MCF 10A (cell line): ENCODE data around the gene DIP2A. TPM values are rescaled to one million over a fixed set of nuclear protein-coding genes. Genes with fewer than 3 reads are reported as not detected.

Experiments
- BruUV-seq: library from RNA; stranded (reverse); fragments of 400-500 nt; replicated peaks from 2 replicates; lab custom pipeline; 2021; lab: Mats Ljungman, UMichigan
- CTCF ChIA-PET: fragments of 300-600 bp; sonication (Branson Sonifier 250); formaldehyde crosslinking; extraction: SDS; loops from one replicate; lab custom pipeline; 2021; ENCODE audit warnings: antibody characterized with exemption, inconsistent platforms; lab: Yijun Ruan, JAX
- POLR2A ChIA-PET: fragments of 300-600, 350-650 bp; sonication (Branson Sonifier 250); formaldehyde crosslinking; extraction: SDS; loops from one replicate; lab custom pipeline; 2020; ENCODE audit warnings: antibody characterized with exemption, inconsistent platforms; lab: Yijun Ruan, JAX
- DNase-seq: peaks from one replicate; pipeline ENCODE4 v3.0.0-alpha.2; 2018; ENCODE audit not compliant: unreplicated experiment
- H3K27ac Mint-ChIP-seq: one replicate; pipeline ENCODE4 v1.8.0; 2022; ENCODE audit warnings: mild to moderate bottlenecking, low read depth, mixed read lengths; ENCODE audit not compliant: unreplicated experiment
- H3K27me3 Mint-ChIP-seq: one replicate; pipeline ENCODE4 v1.8.0; 2022; ENCODE audit warnings: mixed read lengths; ENCODE audit not compliant: insufficient read depth, unreplicated experiment
- H3K36me3 Mint-ChIP-seq: one replicate; pipeline ENCODE4 v1.8.0; 2022; ENCODE audit warnings: mild to moderate bottlenecking, moderate library complexity, mixed read lengths; ENCODE audit not compliant: insufficient read depth, unreplicated experiment
- H3K4me1 Mint-ChIP-seq: one replicate; pipeline ENCODE4 v1.8.0; 2022; ENCODE audit warnings: mixed read lengths; ENCODE audit not compliant: insufficient read depth, unreplicated experiment
- H3K4me3 Mint-ChIP-seq: one replicate; pipeline ENCODE4 v1.8.0; 2022; ENCODE audit warnings: mild to moderate bottlenecking, moderate library complexity, mixed read lengths; ENCODE audit not compliant: unreplicated experiment
- H3K9me3 Mint-ChIP-seq: one replicate; pipeline ENCODE4 v1.8.0; 2022; ENCODE audit warnings: mixed read lengths; ENCODE audit not compliant: unreplicated experiment
- intact Hi-C: fragments of 100-400 bp; cut with micrococcal nuclease; formaldehyde crosslinking; loops from 2 replicates; pipeline ENCODE4 v1.14.1; 2022
- total RNA-seq: library from RNA; stranded (reverse); gene quantifications from 2 replicates; pipeline ENCODE4 v1.2.3, GENCODE V29; 2022
- TF ChIP-seq, protein P1 (sequence below): fragments of 200-600 bp; IDR thresholded peaks from one replicate; pipeline ENCODE4 v1.8.0; 2022; ENCODE audit warnings: antibody characterized with exemption, mild to moderate bottlenecking; ENCODE audit not compliant: unreplicated experiment

Gene DIP2A
- total RNA-seq, 1 experiment from 2014 or later = 39.6 TPM

DNA sequence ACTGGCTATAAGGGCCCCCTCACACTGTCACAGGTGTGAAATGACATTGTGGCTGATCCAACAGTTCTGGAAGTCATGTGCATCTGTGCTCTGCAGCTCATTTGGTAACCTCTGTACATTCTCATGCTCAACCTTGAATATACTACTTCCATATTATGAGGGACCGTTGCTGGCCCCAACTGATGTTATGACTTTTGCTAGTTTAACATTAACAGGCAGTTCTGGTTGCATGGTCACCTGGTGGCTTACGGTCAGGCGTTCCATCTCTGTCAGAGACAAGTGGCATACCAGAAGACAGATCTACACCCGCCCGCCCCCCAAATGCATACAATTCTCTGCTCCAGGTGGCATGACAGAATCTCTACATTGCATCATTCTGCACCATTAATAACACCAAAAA is 6.0 kb upstream of the DIP2A start:
- peaks cover 15% of the 10 kb centered on the region for H3K36me3 Mint-ChIP-seq

DNA sequence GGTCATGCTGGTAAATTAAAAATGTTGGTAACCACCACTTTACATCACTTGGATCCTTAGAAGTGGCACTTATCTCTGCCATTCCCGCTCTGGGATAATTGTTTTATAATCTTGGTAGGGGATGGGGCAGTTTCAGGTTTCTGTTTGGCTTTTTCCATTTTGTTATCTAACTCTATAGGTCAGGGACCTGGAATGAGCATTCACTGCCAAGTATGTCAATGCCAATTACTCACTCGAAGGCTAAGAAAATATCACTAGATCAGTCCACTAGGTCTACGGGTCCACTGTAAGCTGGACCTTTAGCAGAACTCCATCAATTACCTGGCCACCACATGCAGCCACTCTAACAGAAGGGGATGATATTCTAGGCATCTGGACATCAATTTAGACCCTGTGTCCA is 4.5 kb upstream of the DIP2A start:
- CTCF ChIA-PET = interaction anchor here (0.5 to 0.6 kb wide), 3 partner anchors 29 to 1317 kb away, joined by 3 read pairs; no protein-coding TSS in a partner anchor
- TF ChIP-seq, protein P1, sequence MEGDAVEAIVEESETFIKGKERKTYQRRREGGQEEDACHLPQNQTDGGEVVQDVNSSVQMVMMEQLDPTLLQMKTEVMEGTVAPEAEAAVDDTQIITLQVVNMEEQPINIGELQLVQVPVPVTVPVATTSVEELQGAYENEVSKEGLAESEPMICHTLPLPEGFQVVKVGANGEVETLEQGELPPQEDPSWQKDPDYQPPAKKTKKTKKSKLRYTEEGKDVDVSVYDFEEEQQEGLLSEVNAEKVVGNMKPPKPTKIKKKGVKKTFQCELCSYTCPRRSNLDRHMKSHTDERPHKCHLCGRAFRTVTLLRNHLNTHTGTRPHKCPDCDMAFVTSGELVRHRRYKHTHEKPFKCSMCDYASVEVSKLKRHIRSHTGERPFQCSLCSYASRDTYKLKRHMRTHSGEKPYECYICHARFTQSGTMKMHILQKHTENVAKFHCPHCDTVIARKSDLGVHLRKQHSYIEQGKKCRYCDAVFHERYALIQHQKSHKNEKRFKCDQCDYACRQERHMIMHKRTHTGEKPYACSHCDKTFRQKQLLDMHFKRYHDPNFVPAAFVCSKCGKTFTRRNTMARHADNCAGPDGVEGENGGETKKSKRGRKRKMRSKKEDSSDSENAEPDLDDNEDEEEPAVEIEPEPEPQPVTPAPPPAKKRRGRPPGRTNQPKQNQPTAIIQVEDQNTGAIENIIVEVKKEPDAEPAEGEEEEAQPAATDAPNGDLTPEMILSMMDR = no peak
- POLR2A ChIA-PET = interaction anchor here (1.0 to 1.1 kb wide), 3 partner anchors 12 to 182 kb away, joined by 3 to 4 read pairs (median 3); partner anchors contain the start of gene PRMT2
- Mint-ChIP-seq H3K4me3 (no peak overlapping the region), H3K27ac (no peak overlapping the region), H3K4me1 (no peaks in the 10 kb centered on the region), H3K9me3 (no peaks in the 10 kb centered on the region), H3K36me3 (peaks cover 14% of the 10 kb centered on the region), H3K27me3 (no peaks in the 10 kb centered on the region)
- no peak for DNase-seq
- intact Hi-C loops = no loop called here
- no TSS peak for BruUV-seq

More for the DNA sequence above, 6.0 kb upstream of the DIP2A start:
- ChIA-PET CTCF (interaction anchor here (0.8 kb wide), 1 partner anchor 15 kb away, joined by 3 read pairs; no protein-coding TSS in a partner anchor), POLR2A (no interaction called here)
- intact Hi-C loops = no loop called here
- Mint-ChIP-seq H3K4me1 (no peaks in the 10 kb centered on the region), H3K27me3 (no peaks in the 10 kb centered on the region), H3K9me3 (no peaks in the 10 kb centered on the region), H3K4me3 (no peak overlapping the region), H3K27ac (no peak overlapping the region)
- DNase-seq = no peak
- BruUV-seq = no TSS peak
- TF ChIP-seq, protein P1 = no peak

DNA sequence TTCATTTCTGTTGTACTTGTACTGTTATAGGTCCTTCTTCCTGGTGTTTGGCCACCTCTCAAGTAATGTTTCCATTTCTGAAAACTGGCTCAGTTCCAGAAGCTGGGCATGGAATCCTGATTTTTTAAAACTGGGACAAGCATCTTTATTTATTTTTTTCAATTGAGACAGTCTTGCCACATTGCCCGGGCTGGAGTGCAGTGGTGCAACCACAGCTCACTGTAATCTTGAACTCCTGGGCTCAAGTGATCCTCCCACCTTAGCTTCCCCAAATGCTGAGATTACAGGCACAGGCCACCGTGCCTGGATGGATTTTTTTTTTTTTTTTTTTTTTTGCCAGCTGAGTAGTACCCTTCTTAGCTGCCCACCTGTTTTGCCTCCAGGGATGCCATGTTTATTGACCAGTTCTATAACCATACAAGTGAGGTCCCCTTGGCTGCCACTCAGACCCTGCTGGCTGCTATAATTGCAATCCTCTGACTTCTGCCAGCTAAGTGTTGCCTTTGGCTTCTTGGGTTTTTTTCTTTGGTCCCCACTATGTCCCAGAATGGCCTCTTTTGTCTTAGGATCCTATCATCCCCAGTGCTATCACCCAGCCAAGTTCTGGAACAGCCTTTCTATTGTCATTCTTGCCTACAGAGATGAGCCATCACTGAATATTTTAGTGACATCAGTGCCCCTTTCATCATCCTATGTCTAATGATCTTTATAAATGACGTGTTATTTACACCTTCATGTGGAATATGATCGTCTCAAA is 3.9 kb upstream of the DIP2A start:
- CTCF ChIA-PET = interaction anchor here (0.5 to 0.6 kb wide), 3 partner anchors 125 to 1318 kb away, joined by 3 read pairs; no protein-coding TSS in a partner anchor
- Mint-ChIP-seq H3K4me1 (no peaks in the 10 kb centered on the region), H3K27ac (no peak overlapping the region), H3K36me3 (peaks cover 14% of the 10 kb centered on the region), H3K4me3 (no peak overlapping the region), H3K9me3 (no peaks in the 10 kb centered on the region), H3K27me3 (no peaks in the 10 kb centered on the region)
- intact Hi-C loops = no loop called here
- POLR2A ChIA-PET = interaction anchor here (1.0 to 1.1 kb wide), 4 partner anchors 11 to 181 kb away, joined by 3 to 4 read pairs (median 4); partner anchors contain the start of gene PRMT2
- TF ChIP-seq, protein P1 = no peak
- no peak for DNase-seq
- BruUV-seq = no TSS peak
